SW480 (cell line): ENCODE results near the gene CNTNAP2.

Experiments used
- DNase-seq: peaks from one replicate; pipeline ENCODE4 v3.0.0-alpha.2; 2016; ENCODE audit warnings: low spot score

CNTNAP2 gene

DNA sequence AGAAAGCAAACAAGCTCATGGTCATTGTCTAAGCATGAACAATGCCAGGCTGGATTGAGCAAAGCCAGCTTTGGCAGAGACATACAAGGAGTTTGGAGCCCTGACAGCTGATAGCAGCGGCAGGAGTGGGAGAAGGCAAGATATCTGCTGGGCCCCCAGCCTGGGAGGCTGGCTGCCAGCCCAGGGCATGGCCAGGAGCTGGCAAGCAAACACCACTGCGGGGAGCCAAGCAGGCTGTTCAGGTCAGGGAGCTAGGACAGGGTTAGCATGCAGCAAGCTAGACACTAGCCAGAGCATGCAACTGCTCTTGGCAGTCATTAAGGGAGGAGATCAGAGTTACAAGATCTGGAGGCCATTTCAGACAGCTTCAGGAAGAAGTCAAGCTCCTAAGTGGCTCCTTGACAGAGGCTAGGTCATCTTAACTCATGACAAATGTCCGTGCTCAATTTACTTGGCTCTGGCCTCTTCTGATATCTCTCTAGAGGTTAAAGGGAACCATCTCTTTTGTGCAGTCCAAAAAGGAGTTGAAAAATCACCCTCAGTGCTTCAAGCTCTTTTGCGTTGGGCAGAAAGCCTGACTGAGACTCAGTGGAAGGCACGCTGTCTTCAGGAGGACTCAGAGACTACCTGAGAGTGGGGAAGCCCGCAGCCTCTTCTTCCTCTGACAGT lies 2037.1 kb downstream of the CNTNAP2 start:
- DNase-seq, result no peak

DNA sequence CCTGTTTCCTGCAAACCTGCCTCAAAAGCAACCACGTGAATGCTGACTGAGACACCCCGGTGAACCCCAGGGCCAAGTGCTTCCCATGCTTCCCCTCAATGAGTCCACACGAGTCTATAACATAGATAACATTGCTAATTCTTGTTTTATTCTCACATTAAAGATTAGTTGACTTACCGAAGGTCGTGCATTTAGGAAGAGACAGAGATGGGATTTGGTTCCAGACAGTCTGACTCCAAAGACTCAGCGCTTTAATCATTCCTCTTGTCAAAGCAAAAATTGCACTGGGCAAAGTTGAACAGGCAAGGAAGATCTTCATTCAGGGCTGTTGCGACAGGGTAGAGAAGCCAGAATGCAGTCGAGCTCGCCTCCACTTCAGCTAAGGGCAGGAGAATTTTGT lies 2038.4 kb downstream of the CNTNAP2 start:
- DNase-seq, result no peak

DNA sequence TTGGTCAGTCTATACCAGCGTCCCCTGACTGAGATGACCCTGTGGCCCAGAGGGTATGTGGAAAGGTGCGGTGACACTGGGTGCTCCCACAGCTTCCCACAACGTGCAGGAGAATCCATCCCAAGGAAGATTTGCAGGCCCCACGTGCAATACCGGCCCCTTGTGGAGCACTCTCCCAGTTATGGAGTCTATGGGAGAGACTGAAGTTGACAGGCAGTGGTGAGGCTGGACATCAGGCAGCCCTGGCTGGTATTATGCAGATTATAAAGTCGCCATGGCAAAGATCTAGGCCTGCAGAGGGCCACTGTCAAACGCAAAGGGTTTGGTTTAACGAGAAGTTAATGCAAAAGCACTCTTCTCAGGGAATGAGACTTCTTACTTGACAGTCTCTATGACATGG lies 2039.2 kb downstream of the CNTNAP2 start:
- DNase-seq, result no peak

DNA sequence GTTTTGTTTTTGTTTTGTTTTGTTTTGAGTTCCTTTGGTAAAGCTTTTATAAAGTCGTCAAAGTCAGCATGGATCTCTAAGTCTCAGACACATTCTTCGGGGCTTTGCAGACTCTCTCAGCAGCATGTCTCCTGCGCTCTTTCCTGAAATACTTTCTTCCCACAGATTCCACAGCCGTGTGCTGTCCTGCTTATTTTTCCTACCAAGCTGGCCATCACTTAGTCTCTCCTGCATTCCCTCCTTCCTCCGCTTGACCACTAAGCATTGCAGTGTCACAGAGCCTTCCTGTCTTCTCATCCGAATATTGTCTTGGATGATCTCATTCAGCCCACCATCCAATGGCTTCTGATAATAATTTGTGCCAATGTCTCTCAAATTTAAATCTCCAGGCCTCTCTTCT lies 2039.6 kb downstream of the CNTNAP2 start:
- no peak for DNase-seq

DNA sequence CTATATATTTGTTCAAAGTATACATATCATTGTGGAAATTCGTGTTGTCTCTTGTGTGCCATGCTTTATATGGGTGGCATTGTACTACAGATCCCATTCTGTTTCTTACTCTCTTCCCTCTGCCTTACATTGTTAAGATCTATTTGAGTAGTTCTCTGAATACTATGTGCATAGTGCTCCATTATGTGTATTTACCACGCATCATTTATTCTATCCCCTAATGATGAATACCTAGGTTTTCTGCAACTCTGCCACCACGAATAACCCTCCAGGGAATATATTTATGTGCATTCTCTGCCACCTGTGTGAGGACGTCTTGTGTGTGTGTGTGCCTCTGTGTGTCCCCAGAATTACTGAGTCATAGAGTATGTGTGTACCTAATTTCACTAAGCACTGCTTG lies 2042.7 kb downstream of the CNTNAP2 start:
- no peak for DNase-seq

DNA sequence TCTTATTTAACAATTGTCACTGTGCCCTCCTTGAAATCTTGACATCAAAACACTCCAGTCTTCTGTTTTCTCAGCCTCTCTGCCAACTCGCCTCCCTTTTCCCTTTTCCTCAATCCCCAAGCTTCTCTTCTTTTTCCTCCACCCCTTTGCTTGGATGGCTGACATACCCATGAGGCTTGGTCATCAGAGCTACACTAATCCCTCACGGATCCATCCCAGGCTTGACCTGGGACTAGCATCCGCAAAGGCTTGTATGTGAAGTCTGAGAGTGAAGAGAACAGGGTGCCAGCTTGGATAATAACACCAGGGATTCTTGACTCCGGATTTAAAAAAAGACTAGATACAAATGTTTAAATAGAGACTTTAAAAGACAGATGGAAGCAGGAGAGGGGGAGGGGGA lies 2045.2 kb downstream of the CNTNAP2 start:
- no peak for DNase-seq

DNA sequence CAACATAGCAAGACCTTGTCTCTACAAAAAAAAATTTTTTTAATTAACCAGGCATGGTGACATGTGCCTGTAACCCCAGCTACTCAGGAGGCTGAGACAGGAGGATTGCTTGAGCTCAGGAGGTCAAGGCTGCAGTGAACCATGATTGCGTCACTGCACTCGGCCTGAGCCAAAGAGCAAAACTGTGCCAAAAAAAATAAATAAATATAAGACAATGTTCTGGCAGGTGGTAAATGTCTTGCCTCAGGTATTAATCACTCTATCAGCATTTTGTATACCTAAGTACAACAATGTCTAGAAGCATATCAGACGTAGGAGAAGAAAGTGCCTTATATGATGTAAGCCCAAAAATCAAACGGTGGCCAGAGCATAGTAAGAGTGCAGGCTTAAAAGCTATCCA lies 2046.2 kb downstream of the CNTNAP2 start:
- DNase-seq, result no peak

DNA sequence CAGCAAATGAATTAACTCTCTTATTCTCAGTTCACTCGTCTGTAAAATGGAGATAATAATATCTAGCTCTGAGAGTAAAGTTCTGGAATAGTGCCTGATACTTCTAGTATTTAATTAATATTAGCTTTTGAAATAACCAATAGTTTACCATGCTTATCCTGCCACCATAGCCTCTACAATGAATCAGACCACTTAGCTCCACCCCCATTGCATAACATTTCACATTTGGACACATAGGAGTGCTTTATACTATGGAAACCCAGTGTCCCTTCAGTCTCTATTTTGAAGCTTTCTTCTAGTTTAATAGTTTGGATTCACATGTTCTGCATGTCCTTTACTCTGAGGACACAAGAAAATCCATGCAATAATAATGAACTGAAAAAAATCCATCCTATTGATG lies 2046.6 kb downstream of the CNTNAP2 start:
- no peak for DNase-seq

DNA sequence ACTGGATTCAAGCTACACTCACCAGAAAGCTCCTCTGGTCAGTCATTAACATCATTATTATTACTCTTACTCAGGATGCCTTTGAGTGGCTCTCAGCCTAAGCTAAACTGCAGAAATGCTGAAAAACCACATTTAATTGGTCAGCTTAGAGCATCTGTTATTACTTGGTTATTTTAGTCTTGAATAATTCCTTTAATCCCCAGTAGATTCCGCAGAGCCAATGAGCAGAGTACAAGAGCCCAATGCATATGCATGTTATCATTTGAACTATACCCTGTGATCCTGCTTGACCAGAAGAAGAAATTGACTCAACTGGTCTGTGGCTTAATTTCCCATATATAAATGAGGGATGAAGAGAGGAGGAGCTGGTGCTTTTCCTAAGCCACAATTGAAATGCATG lies 2056.3 kb downstream of the CNTNAP2 start:
- no peak for DNase-seq

DNA sequence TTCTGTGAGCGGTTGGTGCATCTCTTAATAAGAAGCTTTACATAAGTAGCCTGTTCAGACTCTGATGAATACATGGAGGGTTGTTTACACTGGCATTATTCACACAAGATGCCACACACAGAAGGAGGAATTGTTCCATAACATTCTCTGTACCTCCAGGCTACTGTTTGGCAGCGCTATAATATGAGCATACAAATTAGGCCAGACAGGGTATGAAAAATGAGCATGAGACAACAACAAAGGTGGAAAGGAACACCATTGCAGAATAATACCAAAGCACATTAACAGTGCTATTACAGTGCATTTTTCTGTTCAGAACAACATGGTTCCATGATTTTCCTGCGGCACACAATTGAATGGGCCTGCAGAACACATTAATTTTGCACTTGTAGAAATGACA lies 2056.8 kb downstream of the CNTNAP2 start:
- no peak for DNase-seq

DNA sequence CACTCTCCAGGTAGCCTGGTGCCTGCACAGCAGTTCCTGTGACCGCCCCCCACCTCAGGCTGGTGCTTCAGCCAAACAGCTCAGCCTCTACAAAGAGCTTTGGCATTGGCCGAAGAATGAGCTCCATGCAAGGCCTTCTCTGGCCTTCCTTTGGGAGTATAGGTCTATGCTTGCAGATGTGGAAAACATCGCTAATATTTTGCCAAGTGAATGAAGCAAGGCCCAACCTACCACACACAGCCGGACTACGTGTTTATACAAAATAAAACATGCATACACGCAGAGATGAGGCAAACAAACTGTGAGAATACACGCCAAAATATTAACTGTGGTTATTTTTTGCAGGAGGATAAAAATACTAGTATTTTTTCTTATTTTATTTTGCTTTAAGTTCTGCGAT lies 2057.8 kb downstream of the CNTNAP2 start:
- no peak for DNase-seq

DNA sequence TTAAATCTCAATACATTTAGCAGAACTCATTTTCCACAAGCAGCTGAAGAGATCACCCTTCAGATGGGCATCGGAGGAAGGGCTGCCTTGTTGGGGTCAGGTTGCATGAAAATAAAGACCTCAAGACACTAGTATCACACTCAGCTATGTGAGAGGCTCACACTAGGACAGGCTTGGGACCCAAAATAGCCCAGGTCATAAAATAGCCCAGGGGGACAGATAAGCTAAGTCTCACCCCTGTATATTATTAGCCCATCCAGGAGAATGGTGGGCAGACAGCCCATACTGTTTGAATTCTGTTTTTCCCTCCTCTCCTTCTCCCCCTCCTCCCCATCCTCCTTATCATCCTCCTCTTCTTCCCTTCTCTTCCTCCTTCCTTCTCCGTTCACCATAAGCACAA lies 2058.9 kb downstream of the CNTNAP2 start:
- no peak for DNase-seq

DNA sequence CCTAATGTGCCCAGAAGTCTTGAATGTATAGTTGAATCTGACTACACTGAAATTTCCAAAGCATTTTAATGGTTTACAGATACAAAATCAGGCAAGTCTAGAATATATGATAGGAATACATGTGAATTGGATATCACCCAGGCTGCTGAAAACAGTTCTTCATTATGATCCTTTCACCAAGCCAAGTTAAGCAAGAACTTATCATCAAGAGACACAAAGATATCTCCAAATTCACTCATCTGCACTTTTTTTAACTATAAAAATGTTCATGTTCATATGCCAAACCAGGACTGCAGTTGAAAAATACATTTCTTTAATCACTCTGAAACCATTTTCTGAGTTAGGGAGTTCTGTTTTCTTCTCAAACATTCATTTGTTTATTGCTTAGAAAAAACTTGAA lies 2061.4 kb downstream of the CNTNAP2 start:
- DNase-seq, result no peak

DNA sequence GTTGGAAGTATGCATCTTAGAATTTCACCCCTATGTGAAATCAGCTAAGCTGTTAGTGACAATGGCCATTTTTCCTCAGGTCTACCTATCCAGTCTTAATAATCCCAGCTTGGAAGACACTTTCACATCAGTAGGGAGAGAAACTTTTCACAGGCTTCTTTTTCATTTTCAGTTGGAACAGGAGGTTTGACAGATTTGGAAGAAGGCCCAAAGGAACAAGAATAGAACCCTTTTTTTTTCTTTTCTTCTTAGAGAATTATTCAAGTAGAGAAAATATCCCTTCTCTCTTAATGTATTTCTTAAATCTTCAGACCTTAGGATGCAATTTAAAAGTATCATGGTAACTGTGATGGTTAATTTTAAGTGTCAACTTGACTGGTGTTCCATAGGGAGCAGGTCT lies 2063.5 kb downstream of the CNTNAP2 start:
- no peak for DNase-seq

DNA sequence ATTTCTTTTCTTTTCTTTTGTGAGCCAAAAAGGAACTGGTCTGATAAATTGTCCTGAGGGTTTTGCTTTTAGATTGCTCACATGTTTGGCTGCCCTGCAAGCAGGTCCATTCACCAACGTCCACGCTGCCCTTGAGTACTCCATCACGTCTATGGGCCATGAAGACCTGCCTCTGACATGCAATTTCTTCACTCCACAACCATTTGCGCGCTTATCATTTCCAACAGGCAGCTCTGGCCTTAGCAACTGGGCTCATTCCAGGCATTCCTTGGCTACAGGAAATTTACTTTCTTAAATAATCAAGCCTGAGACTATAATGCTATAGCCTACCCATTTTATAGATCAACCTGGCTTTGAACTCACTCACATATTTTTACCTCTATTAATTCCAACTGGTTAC lies 2065.7 kb downstream of the CNTNAP2 start:
- no peak for DNase-seq

DNA sequence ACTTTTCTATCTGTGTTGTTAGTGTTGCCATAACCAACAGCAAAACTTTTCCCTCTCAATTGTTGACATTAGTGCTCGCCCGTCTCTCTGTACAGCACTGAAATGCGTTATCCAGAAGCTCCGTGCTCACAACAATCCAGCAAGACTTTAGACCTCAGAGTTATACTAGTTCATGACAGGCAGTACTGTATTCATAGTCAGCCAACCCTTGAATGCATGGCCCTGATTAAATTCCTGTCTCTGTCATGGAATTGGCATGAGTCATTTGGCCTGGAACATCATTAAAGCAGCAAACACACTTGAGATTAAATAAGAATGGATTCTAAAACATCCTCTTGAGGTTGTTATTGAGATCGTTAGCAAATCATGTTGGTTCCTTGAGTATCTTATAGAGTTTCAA lies 2068.4 kb downstream of the CNTNAP2 start:
- no peak for DNase-seq

DNA sequence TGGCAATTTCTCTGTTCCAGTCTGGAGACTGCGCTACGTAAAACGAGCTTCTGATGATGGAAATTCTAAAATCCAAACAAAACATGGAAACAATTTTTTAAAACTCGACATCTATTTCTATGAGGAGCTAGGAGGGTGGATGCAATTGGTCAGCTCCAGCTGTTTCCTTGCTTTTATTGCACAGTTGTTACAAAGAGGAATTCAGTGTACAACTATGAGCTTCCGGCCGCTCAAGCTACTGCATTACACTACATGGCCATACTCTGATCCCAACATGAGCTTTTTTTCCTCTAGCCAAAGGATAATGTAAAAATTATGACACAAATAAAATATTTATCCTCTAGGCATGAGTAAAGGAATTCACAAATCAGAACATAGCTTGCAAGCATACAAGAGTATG lies 2070.9 kb downstream of the CNTNAP2 start:
- no peak for DNase-seq

DNA sequence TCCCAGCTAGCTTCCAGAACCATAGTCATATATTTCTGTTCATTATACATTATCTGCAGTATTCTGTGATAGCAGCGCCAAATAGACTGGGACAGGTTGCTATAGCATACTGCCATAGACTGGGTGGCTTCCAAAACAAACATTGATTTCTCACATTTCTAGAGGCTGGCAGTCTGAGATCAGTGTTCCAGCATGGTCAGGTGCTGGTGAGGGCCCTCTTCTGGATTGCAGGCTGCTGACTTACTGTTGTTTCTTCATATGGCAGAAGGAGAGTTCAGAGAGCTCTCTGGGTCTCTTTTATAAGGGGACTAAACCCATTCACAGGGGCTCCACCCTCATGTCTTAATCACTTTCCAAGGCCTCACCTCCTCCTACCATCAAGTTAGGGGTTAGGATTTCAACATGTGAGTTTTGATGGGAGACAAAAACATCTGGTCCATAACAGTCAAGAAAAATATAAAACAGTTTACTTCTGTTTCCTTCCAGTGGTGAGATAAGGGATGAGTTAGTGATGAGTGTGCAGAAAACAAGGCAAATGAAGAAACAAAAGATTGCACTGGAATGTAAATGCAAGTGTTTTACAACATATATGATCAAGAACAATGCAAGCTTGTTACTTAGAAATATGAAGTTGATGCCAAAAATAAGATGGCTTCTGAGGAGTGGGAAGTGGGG lies 2074.9 kb downstream of the CNTNAP2 start:
- DNase-seq, result no peak

DNA sequence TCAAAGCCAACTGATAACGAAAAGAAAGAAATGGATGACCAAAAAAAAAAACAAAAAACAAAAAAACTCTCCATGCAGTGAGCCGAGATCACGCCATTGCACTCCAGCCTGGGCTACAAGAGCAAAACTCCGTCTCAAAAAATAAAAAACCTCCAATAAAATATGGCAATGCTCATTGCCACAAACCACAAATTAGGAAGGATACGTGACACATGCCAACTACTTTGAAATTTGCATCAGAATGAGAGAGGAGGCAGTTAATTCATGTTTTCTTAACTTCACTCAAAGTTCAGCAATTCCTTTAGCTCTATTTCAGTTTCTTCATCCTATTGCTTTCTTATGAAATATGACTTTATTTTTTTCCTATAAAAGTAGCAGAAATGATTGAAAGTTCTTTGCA lies 2075.9 kb downstream of the CNTNAP2 start:
- no peak for DNase-seq

DNA sequence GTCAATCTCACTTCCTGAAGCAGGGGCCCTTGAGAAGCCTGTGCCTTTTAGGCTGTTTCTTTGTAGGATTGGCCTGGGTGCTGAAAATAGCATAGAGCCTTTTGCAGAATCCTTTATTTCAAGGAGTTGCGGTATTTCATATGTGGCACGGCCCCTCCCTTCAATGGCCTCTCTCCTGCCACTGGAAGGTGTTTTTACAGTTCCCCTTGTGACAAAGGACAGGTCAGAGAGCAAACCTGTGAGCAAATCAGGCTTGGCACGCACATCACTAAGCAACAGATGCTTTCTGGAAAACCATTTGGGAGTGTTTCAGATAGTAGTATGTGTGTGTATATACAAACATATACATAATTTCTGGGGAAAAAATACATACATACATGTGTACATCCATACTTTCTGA lies 2085.4 kb downstream of the CNTNAP2 start:
- DNase-seq, result no peak

DNA sequence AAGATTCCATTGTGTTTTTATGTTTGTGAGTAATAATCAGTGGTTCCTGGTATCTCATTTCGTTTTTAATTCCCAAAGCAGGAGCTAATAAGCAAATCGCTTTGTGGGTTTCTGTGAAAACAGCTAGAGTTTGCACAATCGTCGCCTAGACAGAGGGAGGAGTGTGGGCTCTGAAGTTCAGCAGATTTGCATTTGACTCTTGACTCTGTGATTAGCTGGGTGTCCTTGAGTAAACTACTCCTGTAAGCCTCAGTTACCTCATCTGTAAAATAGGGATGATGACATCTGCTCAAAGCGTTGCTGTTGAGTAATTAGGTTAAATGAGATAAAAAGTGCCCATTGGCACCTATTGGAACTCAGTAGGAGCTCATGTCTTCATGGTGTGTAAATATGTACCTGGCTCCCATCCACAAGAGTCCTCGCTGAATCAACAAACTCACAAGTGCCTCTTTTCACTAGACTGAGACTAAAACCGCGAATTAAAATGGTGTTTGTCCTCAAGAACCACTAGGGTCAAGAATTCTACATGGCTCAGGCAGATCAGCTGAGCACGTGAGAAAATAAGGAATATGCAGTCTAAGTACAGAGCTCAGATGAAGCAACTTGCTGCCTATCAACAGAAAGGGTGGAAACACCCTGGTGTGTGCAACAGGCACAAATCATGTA lies 2088.2 kb downstream of the CNTNAP2 start:
- DNase-seq, result no peak

DNA sequence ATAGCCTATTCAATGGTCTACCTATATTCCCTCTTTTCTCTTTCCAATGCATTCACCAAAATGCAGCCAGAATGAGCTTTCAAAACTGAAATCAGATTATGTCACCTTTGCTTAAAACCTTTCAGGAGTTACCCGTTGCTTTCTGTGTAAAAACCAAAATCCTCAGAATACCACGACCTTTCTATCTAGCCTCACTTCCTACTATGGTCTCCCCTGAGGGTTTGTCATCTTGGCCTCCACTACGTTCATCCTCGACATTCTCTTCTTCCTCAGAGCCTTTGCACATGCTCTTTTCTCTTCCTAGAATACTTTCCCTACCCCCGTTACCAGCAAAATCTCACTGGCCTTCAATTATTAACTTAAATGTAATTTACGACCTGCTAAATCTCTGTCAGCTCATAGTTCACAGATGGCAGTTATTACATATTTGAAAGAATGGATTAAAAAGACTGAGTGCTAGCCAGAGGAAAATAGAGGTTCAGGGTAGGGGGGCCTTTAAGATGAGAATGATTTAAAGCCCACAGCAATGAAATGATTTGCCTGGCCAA lies 2093.1 kb downstream of the CNTNAP2 start:
- DNase-seq, result no peak

DNA sequence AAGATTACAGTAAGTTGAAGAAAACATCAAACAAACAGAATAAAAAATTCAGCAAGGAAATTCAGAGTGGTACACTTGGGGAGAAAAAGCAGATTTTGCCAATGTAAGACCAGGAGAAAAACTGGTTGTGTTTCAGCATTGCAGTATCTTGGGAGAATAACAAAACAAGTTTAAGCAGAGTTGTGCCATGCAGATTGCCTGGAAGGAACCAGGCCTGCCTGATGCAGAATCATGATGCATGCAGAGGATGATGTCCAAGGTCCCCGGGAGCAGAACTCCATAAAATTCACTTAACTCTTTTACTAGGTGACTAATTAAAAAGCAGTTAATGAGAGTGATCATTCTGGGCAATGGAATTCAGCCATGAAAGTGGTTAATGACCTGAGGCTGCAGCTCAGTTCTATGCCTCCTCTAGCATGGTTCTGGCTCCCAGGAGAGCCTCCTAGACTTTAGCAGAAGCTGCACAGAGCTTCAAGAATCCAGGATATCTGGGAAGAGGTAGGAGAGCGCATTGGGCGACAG lies 2094.3 kb downstream of the CNTNAP2 start:
- no peak for DNase-seq
